ENCODE measurements around the gene PLXNB2.
"Not testable (repeated sequence)": the region's sequence is repeated elsewhere in the genome, so short reads cannot be mapped to it uniquely, and the experiment has no call there.

The PLXNB2 gene

DNA sequence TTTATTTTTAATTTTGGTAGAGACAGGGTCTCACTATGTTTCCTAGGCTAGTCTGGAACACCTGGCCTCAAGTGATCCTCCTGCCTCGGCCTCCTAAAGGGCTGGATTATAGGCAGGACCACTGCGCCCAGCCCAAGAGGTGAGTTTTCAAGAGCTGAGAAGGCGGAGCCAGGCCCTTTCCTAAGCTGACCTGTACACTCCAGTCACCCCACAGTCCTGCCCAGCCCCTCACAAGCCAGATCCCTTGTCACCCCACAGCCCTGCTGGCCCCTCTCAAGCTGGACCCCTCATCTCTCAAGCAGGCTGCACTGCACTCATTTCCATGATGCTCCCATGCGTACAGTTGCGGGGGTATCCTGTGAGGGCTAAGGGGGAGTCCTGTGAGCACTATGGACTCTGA lies 16.5 kb upstream of the PLXNB2 start:
- peak; percentile 6 for DNase-seq (ENCODE audit: low spot score)
- TF ChIP-seq, protein P1, sequence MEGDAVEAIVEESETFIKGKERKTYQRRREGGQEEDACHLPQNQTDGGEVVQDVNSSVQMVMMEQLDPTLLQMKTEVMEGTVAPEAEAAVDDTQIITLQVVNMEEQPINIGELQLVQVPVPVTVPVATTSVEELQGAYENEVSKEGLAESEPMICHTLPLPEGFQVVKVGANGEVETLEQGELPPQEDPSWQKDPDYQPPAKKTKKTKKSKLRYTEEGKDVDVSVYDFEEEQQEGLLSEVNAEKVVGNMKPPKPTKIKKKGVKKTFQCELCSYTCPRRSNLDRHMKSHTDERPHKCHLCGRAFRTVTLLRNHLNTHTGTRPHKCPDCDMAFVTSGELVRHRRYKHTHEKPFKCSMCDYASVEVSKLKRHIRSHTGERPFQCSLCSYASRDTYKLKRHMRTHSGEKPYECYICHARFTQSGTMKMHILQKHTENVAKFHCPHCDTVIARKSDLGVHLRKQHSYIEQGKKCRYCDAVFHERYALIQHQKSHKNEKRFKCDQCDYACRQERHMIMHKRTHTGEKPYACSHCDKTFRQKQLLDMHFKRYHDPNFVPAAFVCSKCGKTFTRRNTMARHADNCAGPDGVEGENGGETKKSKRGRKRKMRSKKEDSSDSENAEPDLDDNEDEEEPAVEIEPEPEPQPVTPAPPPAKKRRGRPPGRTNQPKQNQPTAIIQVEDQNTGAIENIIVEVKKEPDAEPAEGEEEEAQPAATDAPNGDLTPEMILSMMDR (IDR thresholded peaks at IDR 0.05; ENCODE audit: extremely low read depth, missing control alignments) = no peak

DNA sequence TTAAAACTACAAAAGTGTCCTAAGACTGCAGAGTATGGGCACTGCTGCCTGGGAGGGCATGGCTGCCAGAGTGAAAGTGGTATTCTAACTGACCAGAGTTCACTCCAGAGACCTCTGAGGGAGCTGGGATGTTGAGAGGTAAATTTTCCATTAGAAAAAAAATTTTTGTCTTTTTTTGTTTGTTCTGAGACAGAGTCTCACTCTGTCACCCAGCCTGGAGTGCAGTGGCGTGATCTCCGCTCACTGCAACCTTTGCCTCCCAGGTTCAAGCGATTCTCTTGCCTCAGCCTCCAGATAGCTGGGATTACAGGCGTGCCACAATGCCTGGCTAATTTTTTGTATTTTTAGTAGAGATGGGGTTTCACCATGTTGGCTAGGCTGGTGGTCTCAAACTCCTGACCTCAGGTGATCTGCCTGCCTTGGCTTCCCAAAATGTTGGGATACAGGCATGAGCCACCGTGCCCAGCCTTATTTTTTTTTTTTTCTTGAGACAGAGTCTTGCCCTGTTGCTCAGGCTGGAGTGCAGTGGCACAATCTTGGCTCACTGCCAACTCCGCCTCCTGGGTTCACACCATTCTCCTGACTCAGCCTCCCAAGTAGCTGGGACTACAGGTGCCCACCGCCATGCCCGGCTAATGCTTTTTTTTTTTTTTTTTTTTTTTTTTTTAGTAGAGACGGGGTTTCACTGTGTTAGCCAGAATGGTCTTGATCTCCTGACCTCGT lies 15.1 kb upstream of the PLXNB2 start:
- DNase-seq (ENCODE audit: low spot score) = not testable (repeated sequence)

GRCh38 chr22:50320671-50321325 lies 13.4 kb upstream of the PLXNB2 start:
- TF ChIP-seq, protein P1 (IDR thresholded peaks at IDR 0.05; ENCODE audit: extremely low read depth, missing control alignments) = no peak
- peak; percentile 8 for DNase-seq (ENCODE audit: low spot score)

- DNase-seq (ENCODE audit: low spot score) = no peak
- TF ChIP-seq, protein P1 (IDR thresholded peaks at IDR 0.05; ENCODE audit: extremely low read depth, missing control alignments) = no peak
Measured at GRCh38 chr22:50320116-50320515, 12.7 kb upstream of the PLXNB2 start.

DNA sequence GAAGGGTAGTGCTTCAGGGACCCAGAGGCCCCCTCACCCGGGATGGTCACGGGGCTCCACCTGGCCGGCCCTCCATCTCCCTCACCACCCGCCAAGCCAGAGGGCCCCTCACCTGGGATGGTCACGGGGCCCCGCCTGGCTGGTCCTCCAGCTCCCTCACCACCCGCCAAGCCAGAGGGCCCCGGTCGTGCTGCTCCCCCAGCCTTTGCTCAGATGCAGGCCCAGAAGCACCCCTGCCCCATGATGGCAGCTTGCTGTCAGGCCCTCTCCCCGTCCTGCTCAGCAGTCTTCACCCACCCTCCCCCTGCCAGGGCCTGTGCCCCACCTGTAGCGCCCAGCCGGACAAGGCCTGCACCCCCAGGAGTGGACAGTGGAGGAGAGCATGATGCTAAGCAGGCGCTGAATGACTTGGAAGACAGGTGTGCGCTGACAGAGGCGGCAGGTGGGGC lies 12.1 kb upstream of the PLXNB2 start:
- TF ChIP-seq, protein P1 (IDR thresholded peaks at IDR 0.05; ENCODE audit: extremely low read depth, missing control alignments) = no peak
- DNase-seq (ENCODE audit: low spot score) = peak; percentile 5

DNA sequence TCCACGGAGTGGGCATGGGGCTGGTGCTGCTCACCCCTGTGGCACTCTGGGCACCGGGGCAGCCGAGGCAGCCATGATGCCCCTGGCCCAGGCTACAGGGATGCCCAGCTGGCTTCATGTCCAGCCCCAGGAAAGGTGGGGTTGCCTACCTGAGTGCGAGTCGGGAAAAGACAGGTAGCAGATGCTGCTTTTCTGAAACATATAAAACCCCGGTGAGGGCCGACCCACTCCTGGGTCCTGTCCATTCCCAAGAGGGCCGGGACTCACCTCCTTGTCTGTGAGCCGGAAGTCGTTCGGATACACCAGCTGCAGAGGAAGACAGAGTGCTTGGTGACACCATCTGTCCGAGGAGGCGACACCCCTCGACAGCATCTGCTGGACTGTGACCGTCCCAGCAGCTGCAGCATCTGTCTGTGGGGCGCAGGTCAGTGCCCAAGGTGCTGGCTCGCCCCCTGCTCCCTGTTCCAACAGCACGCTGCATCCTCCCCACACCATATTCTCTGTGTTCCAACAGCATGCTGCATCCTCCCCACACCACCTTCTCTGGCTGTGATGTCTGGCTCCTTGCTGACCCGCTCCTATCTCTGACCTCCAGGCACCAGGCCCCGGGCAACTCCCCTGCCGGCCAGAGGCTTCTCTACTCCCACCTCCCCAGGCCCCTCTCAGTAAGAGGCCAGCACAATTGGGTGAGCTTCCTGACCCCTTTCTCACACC lies 11.4 kb upstream of the PLXNB2 start:
- DNase-seq (ENCODE audit: low spot score) = peak; percentile 31
- TF ChIP-seq, protein P1 (IDR thresholded peaks at IDR 0.05; ENCODE audit: extremely low read depth, missing control alignments) = no peak

GRCh38 chr22:50318356-50318697 lies 10.9 kb upstream of the PLXNB2 start:
- TF ChIP-seq, protein P1 (IDR thresholded peaks at IDR 0.05; ENCODE audit: extremely low read depth, missing control alignments) = no peak
- peak; percentile 15 for DNase-seq (ENCODE audit: low spot score)
